NCI-H2196 (cell line): ENCODE results near the gene PDF.
"Not testable (repeated sequence)": the region's sequence is repeated elsewhere in the genome, so short reads cannot be mapped to it uniquely, and the experiment has no call there.

Experiments
- DNase-seq: peaks from one replicate; lab custom pipeline; 2025; ENCODE audit not compliant: unreplicated experiment; lab: John Stamatoyannopoulos, UW

Gene PDF

DNA sequence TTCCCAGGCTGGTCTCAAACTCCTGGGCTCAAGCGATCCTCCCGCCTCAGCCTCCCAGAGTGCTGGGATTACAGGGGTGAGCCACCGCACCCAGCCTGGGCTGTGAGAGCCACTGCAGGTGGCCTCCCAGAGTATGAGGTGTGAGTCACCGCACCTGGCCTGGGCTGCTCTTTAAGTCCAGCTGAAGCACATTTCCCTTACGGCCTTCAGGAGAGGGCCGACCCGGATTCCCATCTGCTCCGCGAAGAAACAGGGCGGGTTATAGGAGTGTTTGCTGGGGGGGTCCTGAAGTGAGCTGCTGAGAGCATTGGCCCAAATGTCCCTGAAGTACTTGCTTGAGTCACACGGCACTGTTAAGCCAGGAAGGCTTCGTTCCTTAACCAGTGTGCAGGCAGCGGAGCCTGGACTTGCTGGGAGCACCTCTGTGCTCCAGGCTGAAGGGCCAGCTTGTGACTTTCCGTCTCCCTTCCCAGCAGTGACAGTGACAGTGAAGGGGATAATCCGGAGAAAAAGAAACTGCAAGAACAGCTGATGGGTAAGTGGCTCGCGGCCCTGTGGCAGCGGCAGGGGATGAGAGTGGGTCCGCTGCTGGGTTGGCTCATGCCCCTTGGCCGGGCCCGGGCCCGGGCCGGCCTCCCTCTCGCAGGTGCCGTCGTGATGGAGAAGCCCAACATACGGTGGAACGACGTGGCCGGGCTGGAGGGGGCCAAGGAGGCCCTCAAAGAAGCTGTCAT is 12.0 kb downstream of the PDF start:
- no peak for DNase-seq

DNA sequence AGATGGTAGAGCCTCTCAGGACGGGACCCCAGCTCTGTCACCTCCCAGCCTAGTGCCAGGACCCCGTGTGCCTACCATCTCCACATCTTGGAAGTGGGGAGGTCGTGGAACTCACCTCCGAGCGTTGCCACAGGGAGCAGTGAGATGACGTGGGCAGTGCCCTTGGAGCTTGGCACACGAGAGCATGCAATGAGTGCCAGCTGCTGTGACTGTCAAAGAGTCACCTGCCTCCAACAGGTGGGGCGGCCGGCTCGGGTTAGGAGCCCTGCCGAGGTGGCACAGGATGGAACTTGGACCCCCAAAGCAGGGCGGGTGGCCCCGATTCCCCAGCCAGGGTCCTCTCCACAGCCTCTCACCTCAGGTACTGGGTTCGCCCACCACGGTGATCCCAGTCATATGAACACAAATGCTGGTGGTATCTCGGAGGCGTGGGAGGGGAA is 13.8 kb downstream of the PDF start:
- no peak for DNase-seq

DNA sequence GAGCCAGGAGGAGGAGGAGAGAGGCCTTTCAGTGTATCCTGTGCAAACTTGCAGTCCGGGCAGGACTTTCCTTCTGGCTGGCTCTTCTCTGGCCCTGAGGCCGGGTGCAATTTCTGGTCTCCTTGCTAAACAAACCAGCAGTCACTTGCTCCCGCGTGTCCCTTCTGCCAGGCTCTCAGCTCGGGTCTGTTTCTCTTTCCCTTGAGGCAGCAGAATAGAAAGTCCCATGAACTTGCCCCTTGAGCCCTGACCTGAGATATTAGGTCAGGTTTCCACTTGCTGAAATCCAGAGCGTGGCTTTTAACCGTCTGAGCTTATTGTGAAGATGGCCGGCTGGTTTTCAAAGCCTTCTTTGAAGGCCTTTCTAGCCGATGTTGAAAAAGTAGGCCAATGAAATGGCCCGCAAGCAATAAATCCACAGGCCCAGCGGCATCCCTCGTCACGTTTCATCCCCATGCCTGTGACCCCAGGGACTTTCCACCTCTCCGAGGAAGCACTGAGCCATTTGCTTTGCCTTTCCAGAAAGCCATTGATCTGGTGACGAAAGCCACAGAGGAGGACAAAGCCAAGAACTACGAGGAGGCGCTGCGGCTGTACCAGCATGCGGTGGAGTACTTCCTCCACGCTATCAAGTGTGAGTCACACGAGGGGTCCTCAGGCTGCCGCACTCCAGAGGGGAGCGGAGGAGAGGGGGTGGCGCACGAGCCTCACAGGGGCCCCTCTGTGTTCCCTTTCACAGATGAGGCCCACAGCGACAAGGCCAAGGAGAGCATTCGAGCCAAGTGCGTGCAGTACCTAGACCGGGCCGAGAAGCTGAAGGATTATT is 14.7 kb downstream of the PDF start:
- DNase-seq = no peak

DNA sequence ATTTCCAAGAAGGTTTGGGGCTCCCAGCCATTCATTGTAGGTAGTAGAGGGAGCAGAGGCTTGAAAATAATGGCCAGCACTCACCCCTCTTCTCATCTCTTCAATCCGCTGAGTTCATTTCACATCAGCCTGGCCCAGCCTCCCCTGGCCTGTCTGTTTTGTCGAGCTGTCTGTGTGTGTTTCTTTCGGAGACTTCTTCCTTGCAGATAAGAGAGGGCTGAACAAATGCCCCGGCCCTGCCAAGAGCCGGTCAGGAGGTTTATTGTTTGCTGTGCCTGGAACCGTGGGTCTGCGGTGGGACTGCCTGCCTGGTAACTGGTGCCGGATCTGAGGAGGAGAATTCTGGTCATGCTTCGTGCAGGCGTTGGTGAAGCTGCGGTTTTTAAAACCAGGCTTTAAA is 15.9 kb downstream of the PDF start:
- DNase-seq = no peak

DNA sequence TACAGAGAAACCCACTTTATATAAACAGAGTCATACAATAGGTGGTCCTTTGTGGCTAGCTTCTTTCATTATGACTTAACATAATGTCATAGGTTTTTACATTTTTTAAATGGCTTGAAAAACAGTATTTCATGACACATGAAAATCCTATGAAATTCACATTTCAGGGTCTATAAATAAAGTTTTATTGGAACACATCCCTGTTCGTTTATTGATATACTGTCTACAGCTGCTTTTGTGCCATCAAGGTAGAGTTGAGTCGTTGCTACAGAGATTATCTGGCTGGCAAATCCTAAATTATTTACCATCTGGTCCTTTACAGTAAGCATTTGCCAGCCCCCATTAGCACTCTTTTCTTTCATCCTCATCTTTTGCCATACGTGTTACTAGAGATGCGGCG is 16.9 kb downstream of the PDF start:
- no peak for DNase-seq

DNA sequence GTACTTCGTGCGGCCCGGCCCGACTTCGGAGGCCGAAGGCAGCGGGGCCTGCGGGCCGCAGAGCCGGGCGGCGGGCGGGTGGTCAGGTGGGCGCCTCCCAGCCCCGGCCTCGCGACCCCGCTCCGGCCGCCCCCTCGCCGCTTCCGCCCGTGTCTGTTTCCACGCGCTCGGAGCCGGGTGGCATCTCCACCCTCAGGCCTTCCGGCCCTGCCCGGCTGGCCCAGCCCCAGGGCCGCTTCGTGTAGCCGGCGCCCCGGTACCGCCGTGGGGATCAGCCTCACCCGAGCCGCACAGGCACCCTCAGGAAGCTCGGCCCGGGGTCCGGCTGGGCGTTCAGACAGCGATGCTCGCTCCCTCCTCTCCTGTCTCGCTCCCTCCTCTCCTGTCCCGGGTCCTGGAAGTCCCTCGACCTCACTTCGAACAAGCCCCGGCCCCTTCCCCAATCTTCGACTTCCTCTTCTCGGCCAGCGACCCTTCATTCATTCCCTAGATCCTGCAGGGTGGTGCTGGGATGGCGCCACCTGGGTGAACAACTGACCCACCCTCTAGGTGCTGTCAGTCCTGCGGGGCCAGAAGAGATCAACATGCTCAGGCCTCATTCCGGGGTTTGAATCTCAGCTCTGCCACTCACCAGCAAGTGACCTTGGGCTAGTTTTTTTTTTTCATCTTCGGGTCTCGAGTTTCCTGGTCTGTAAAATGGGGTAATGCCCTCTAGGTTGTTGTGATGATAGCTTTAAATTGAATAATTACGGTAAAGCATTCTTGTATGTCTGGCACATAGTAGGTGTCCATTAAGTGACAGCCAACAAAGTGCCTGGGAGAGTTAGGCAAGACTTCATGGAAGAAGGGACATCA is 18.6 kb downstream of the PDF start:
- no peak for DNase-seq

- DNase-seq = peak; percentile 86
These were observed 19.5 kb downstream of the PDF start, which contains the start of gene VPS4A for GRCh38 chr16:69310653-69311532. TSS of gene VPS4A (plus strand) at chr16:69311350. CDS start at chr16:69311512, 162 bp downstream.

GRCh38 chr16:69309316-69309715 is 21.1 kb downstream of the PDF start:
- DNase-seq = no peak

DNA sequence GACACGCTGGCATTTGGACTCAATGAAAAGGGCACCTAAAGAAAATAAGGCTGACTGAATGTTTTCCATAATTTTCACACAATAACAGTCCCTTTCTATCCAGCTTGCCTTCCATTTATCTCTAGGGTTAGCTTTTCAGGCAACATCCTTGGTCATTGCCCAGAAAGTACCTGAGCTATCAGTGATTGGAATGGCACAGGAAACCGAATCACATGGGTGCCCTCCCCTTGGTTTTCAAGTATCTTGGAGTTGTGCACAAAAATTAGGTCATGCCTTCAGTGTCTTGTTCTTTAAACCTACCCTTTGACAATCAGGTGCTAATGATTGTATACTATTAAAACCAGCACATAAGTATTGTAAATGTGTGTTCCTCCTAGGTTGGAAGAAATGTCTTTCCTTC is 22.5 kb downstream of the PDF start:
- no peak for DNase-seq

DNA sequence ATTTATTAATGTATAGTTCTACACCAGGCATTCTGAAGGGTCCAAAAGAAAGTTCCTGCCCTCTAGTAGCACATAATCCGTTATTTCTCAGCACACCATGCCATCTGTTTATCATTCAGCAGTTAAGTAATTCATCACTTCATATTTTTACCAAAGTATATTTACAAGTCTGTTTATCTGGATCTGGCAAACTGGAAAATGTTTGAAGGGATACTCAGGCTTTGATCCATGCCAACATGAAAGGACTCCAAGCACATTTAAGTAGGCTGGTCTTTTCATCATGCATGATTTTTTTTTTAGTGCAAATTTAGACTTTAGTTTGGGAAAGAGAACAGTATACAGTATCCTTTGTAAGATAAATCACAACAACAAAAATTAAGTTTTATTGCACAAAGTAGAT is 23.3 kb downstream of the PDF start:
- DNase-seq = no peak

GRCh38 chr16:69306031-69306430 is 24.4 kb downstream of the PDF start:
- DNase-seq = no peak

- DNase-seq = no peak
These were observed 28.1 kb downstream of the PDF start for GRCh38 chr16:69302301-69302700.

DNA sequence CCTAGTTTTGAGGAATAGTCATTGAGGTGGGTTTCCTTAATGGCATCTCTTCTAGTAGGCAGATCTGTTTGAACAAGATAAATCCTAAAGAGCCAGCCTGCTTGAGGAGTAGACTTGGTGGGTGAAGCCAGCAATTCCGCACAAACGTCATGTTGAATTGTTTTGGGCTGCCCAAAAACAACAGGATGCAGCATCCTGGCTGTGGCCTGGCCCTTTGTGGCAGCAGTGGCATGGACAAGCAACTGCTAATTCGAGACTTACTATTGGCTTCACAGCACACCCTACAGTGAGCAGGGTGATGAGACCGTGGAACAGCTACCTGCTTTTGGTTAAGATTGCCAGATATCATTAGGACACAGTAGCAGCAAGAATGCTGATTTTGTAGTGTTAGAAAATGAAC is 28.5 kb downstream of the PDF start:
- DNase-seq = no peak

DNA sequence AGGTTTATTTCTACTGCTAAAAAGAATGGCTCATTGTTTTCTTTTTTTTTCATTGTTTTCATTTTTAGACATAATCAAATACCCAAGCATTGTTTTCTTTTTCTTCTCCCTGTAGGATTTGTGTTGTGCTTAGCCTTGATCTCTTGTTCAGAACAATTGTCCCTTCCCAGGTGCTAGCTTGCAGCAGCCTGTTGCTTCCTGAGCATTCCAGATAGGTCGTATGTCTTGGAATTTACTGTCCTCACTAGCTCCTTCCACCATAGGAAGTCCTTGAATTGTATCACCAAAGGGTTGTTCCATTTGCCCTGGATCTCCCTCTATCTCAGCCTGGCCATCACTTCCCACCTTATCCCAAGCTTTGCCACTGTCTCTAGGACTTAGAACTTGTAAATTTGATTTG is 29.2 kb downstream of the PDF start:
- DNase-seq = no peak

DNA sequence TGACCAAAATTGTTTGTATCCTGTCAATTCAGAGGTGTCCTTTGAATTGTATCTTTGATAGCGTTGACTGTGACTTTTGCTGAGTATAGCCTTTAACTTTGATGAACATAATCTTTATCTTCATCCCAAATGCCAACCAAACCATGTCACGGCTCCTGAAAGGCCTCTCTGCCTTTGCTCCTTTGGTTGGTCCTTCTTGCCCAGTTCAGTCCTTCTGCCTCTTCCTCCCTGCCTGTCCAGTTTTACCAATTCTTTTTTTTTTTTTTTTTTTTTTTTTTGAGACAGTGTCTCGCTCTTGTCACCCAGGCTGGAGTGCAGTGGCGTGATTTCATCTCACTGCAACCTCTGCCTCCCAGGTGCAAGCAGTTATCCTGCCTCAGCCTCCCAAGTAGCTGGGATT is 32.1 kb downstream of the PDF start:
- no peak for DNase-seq

GRCh38 chr16:69296771-69297170 is 33.6 kb downstream of the PDF start:
- DNase-seq = not testable (repeated sequence)

GRCh38 chr16:69294051-69294450 is 36.3 kb downstream of the PDF start:
- DNase-seq = no peak

GRCh38 chr16:69293401-69293800 is 37.0 kb downstream of the PDF start:
- no peak for DNase-seq

DNA sequence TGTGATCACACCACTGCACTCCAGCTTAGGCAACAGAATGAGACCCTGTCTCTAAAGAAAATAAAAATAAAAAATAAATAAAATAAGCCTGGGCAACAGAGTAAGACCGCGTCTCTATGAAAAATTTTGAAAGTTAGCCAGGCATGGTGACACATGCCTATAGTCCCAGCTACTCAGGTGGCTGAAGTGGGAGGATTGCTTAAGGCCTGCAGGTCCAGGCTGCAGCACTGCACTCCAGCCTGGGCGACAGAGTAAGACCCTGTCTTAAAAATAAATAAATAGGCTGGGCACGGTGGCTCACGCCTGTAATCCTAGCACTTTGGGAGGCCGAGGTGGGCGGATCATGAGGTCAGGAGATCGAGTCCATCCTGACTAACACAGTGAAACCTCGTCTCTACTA is 38.7 kb downstream of the PDF start:
- DNase-seq = not testable (repeated sequence)

DNA sequence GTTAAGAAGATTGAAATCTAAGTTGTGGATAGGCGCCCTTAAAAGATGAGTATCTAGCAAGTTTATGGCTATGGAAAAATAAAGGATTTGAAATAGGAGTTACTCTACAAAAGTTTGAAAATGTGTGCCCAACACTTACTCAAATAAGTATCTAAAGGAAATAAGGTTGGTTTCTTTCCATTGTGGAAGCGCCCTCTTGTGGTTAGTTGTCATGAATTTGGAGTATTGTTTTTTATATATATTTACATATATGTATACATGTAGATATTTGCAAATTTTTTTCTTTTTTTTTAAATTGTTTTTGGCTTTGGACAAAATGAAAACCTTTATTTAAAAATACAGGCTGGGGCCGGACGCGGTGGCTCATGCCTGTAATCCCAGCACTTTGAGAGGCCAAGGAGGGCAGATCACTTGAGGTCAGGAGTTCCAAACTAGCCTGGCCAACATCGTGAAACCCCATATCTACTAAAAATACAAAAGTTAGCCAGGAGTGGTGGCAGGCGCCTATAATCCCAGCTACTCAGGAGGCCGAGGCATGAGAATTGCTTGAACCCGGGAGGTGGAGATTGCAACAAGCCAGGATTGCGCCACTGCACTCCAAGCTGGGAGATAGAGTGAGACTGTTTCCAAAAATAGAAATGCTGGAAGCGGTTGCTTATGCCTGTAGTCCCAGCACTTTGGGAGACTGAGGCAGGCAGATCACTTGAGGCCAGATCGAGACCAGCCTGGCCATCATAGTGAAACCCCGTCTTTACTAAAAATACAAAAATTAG is 43.3 kb downstream of the PDF start:
- DNase-seq = peak; percentile 47
